CD4-positive, alpha-beta T cell (primary cell): ENCODE measurements around the gene TFAP2E. TPM values are rescaled to one million over a fixed set of nuclear protein-coding genes. Genes with fewer than 3 reads are reported as not detected.

Experiments
- ATAC-seq: fragments of 200-7000 bp; cut with Tn5 transposase; one replicate; pipeline ENCODE4 v1.10.0; 2022; ENCODE audit warnings: mild to moderate bottlenecking; ENCODE audit not compliant: poor library complexity
- CTCF ChIA-PET: fragments of 350-600 bp; sonication (Branson Sonifier 250); formaldehyde crosslinking; loops from one replicate; lab custom pipeline; 2021; ENCODE audit warnings: antibody characterized with exemption, inconsistent platforms; lab: Charles Lee
- POLR2A ChIA-PET: fragments of 350-600 bp; sonication (Branson Sonifier 250); formaldehyde crosslinking; loops from one replicate; lab custom pipeline; 2021; ENCODE audit warnings: antibody characterized with exemption, inconsistent platforms; lab: Charles Lee
- DNase-seq, 14 experiments: peaks; one replicate each; pipeline ENCODE4 v3.0.0-alpha.2; 2013 to 2020; ENCODE audit warnings: mixed read lengths in 2 of 14
- H3K27ac ChIP-seq, 2 donors: one replicate each; pipeline versions ENCODE4 v1.5.1 to v1.7.0; 2013; ENCODE audit warnings: low read length in 2 of 2, low read depth in 1 of 2, mild to moderate bottlenecking in 1 of 2
- H3K27me3 ChIP-seq, 2 experiments: 1 replicate in 1 of 2; 2 replicates in 1 of 2; pipeline versions ENCODE4 v1.6.1 to v1.7.0; 2013; ENCODE audit warnings: low read length in 2 of 2, control low read depth in 1 of 2, mild to moderate bottlenecking in 1 of 2, moderate library complexity in 1 of 2; ENCODE audit not compliant: insufficient read depth in 2 of 2, control insufficient read depth in 1 of 2
- H3K36me3 ChIP-seq: one replicate; pipeline ENCODE4 v1.6.1; 2013; ENCODE audit warnings: low read length, control low read depth; ENCODE audit not compliant: insufficient read depth
- H3K4me1 ChIP-seq: one replicate; pipeline ENCODE4 v1.6.1; 2013; ENCODE audit warnings: low read length, control low read depth; ENCODE audit not compliant: insufficient read depth
- H3K4me3 ChIP-seq: one replicate; pipeline ENCODE4 v1.5.1; 2013; ENCODE audit warnings: mild to moderate bottlenecking, low read length, moderate library complexity
- H3K9me3 ChIP-seq, 2 experiments: 1 replicate in 1 of 2; 2 replicates in 1 of 2; pipeline versions ENCODE4 v1.6.1 to v1.7.0; 2013; ENCODE audit warnings: low read length in 2 of 2, mild to moderate bottlenecking in 2 of 2, control low read depth in 1 of 2, moderate library complexity in 1 of 2; ENCODE audit not compliant: control insufficient read depth in 1 of 2, insufficient read depth in 1 of 2
- H3K27ac Mint-ChIP-seq: one replicate; pipeline ENCODE4 v1.8.0; 2020; ENCODE audit warnings: mixed read lengths
- H3K27me3 Mint-ChIP-seq: one replicate; pipeline ENCODE4 v1.8.0; 2021; ENCODE audit warnings: mixed read lengths
- H3K36me3 Mint-ChIP-seq: one replicate; pipeline ENCODE4 v1.8.0; 2021; ENCODE audit warnings: low read depth, mixed read lengths
- H3K4me1 Mint-ChIP-seq: one replicate; pipeline ENCODE4 v1.8.0; 2021; ENCODE audit warnings: low read depth, mixed read lengths
- H3K4me3 Mint-ChIP-seq: one replicate; pipeline ENCODE4 v1.8.0; 2020; ENCODE audit warnings: mild to moderate bottlenecking, mixed read lengths
- H3K9me3 Mint-ChIP-seq: one replicate; pipeline ENCODE4 v1.8.0; 2020; ENCODE audit warnings: mixed read lengths
- intact Hi-C, 2 experiments: fragments of 100-400 bp; cut with DNase I in 1 of 2; cut with micrococcal nuclease in 1 of 2; formaldehyde crosslinking; loops; one replicate each; pipeline versions ENCODE4 v1.15.1 to v1.9.0; 2023 to 2025; cut with DNase I, micrococcal nuclease
- total RNA-seq, 174 experiments: library from RNA in 2 of 174; stranded (reverse) in 2 of 174; gene quantifications; one replicate each; pipeline ENCODE4 v1.2.3 and lab custom pipeline; 2021 to 2026
- TF ChIP-seq, protein P1 (sequence below): fragments of 200-600 bp; IDR thresholded peaks from one replicate; pipeline ENCODE4 v1.8.0; 2022; ENCODE audit warnings: antibody characterized with exemption, mild to moderate bottlenecking

Gene TFAP2E
- total RNA-seq, 2 experiments from 2014 or later: 3.0 to 3.8 TPM

DNA sequence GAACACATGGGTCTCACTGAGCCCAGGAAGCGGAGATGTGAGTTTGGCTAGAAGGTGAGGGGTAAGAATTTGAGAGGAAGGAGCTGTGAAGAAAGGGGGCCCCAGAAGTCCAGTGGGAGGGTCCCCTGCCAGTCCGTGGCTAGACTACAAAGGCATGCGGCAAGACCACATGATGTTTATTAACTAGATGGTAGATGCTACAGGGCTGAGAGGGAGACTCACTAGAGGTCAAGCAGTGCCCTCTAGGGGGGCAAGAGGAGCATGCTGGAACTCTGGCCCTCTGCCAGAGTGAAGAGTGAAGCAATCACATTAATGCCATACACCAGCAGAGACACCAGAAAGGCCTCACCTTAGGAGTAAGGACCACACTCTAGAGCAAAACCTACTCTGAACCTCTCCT is 28.1 kb upstream of the TFAP2E start:
- intact Hi-C loops: loop anchor here (1.0 to 5.0 kb wide), 2 partner anchors 94 to 343 kb away; no protein-coding TSS in a partner anchor

GRCh38 chr1:35546614-35547013 is 26.5 kb upstream of the TFAP2E start:
- ATAC-seq: no peak
- no peaks in the 10 kb centered on the region for H3K9me3 ChIP-seq
- no peaks in the 10 kb centered on the region for H3K27me3 ChIP-seq
- H3K4me3 ChIP-seq: no peak overlapping the region
- ChIA-PET POLR2A (no interaction called here), CTCF (interaction anchor here (1.3 kb wide), 1 partner anchor 96 kb away, joined by 5 read pairs; no protein-coding TSS in a partner anchor)
- no peak overlapping the region for H3K4me3 Mint-ChIP-seq
- intact Hi-C loops: loop anchor here in 1 of 2 experiments (5.0 kb wide), 1 partner anchor 344 kb away; no protein-coding TSS in a partner anchor
- peaks cover 63% of the 10 kb centered on the region for H3K36me3 Mint-ChIP-seq
- DNase-seq: no peak
- TF ChIP-seq, protein P1, sequence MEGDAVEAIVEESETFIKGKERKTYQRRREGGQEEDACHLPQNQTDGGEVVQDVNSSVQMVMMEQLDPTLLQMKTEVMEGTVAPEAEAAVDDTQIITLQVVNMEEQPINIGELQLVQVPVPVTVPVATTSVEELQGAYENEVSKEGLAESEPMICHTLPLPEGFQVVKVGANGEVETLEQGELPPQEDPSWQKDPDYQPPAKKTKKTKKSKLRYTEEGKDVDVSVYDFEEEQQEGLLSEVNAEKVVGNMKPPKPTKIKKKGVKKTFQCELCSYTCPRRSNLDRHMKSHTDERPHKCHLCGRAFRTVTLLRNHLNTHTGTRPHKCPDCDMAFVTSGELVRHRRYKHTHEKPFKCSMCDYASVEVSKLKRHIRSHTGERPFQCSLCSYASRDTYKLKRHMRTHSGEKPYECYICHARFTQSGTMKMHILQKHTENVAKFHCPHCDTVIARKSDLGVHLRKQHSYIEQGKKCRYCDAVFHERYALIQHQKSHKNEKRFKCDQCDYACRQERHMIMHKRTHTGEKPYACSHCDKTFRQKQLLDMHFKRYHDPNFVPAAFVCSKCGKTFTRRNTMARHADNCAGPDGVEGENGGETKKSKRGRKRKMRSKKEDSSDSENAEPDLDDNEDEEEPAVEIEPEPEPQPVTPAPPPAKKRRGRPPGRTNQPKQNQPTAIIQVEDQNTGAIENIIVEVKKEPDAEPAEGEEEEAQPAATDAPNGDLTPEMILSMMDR: no peak
- peaks cover 57% of the 10 kb centered on the region for H3K4me1 Mint-ChIP-seq
- no peaks in the 10 kb centered on the region for H3K27me3 Mint-ChIP-seq
- peaks cover 11% of the 10 kb centered on the region for H3K4me1 ChIP-seq
- H3K36me3 ChIP-seq: peaks cover 46% of the 10 kb centered on the region
- H3K27ac Mint-ChIP-seq: no peak overlapping the region
- no peaks in the 10 kb centered on the region for H3K9me3 Mint-ChIP-seq
- no peak overlapping the region for H3K27ac ChIP-seq

More for the DNA sequence above, 28.1 kb upstream of the TFAP2E start:
- ChIA-PET POLR2A (interaction anchor here (1.0 to 1.1 kb wide), 2 partner anchors 39 to 94 kb away, joined by 3 to 5 read pairs; no protein-coding TSS in a partner anchor), CTCF (interaction anchor here (0.7 to 2.8 kb wide), 5 partner anchors 20 to 94 kb away, joined by 3 to 23 read pairs (median 6); no protein-coding TSS in a partner anchor)
- Histone ChIP-seq H3K4me1 (peaks cover 26% of the 10 kb centered on the region), H3K4me3 (no peak overlapping the region), H3K36me3 (peaks cover 29% of the 10 kb centered on the region), H3K9me3 (no peaks in the 10 kb centered on the region), H3K27ac (no peak overlapping the region), H3K27me3 (no peaks in the 10 kb centered on the region)
- peak; percentile 81 for ATAC-seq
- peak in 13 of 14 experiments; percentile 30 to 85 (median 54) for DNase-seq
- TF ChIP-seq, protein P1: peak; percentile 63
- Mint-ChIP-seq H3K27ac (peak overlapping the region; percentile 8), H3K4me1 (peaks cover 67% of the 10 kb centered on the region), H3K27me3 (no peaks in the 10 kb centered on the region), H3K36me3 (peaks cover 54% of the 10 kb centered on the region), H3K9me3 (no peaks in the 10 kb centered on the region), H3K4me3 (no peak overlapping the region)

GRCh38 chr1:35553851-35554250 is 19.3 kb upstream of the TFAP2E start:
- no peak overlapping the region for H3K27ac ChIP-seq
- no peaks in the 10 kb centered on the region for H3K9me3 ChIP-seq
- H3K27me3 ChIP-seq: no peaks in the 10 kb centered on the region
- H3K9me3 Mint-ChIP-seq: no peaks in the 10 kb centered on the region
- POLR2A ChIA-PET: no interaction called here
- H3K4me1 ChIP-seq: peaks cover 38% of the 10 kb centered on the region
- H3K4me3 ChIP-seq: no peak overlapping the region
- TF ChIP-seq, protein P1: no peak
- H3K36me3 Mint-ChIP-seq: peaks cover 81% of the 10 kb centered on the region
- DNase-seq (no peak), ATAC-seq (no peak)
- no peak overlapping the region for H3K27ac Mint-ChIP-seq
- no peaks in the 10 kb centered on the region for H3K27me3 Mint-ChIP-seq
- peak overlapping the region; percentile 1 for H3K4me3 Mint-ChIP-seq
- H3K4me1 Mint-ChIP-seq: peaks cover 75% of the 10 kb centered on the region
- H3K36me3 ChIP-seq: peaks cover 46% of the 10 kb centered on the region
- intact Hi-C loops: loop anchor here in 1 of 2 experiments (10.0 kb wide), 2 partner anchors 519 to 689 kb away; partner anchors contain the start of gene ZMYM6
- CTCF ChIA-PET: interaction anchor here (1.0 kb wide), 1 partner anchor 173 kb away, joined by 3 read pairs; no protein-coding TSS in a partner anchor
